Neural cell (in vitro differentiated cells): ENCODE measurements around the gene RGS17. TPM values are rescaled to one million over a fixed set of nuclear protein-coding genes. Genes with fewer than 3 reads are reported as not detected.

Source experiments
- H2AFZ ChIP-seq: fragments of 200-600, 300-800 bp; sonication (generic), shearing (Covaris generic); 2 replicates; pipeline ENCODE4 v1.6.0; 2014; ENCODE audit warnings: low read depth, mild to moderate bottlenecking, antibody characterized with exemption, low read length, moderate library complexity
- H3F3A ChIP-seq: fragments of 200-600 bp; shearing (Covaris generic); 2 replicates; pipeline ENCODE4 v1.6.1; 2016; ENCODE audit warnings: mild to moderate bottlenecking, moderate library complexity, mixed read lengths, antibody characterized with exemption, low read length; ENCODE audit not compliant: insufficient read depth, poor library complexity, severe bottlenecking
- H3K27ac ChIP-seq: fragments of 200-600, 300-800 bp; sonication (generic), shearing (Covaris generic); 2 replicates; pipeline ENCODE4 v1.5.1; 2014; ENCODE audit warnings: mild to moderate bottlenecking, low read length, moderate library complexity
- H3K27me3 ChIP-seq: fragments of 300-800, 200-600 bp; sonication (generic), shearing (Covaris generic); 2 replicates; pipeline ENCODE4 v1.6.0; 2014; ENCODE audit warnings: mild to moderate bottlenecking, low read depth, low read length, moderate library complexity; ENCODE audit not compliant: insufficient read depth
- H3K36me3 ChIP-seq: fragments of 300-800, 200-600 bp; sonication (generic), shearing (Covaris generic); 2 replicates; pipeline ENCODE4 v1.5.1; 2014; ENCODE audit warnings: mild to moderate bottlenecking, antibody characterized with exemption, low read length, moderate library complexity; ENCODE audit not compliant: insufficient read depth
- H3K4me2 ChIP-seq: fragments of 300-800, 200-600 bp; sonication (generic), shearing (Covaris generic); 2 replicates; pipeline ENCODE4 v1.6.0; 2014; ENCODE audit warnings: mild to moderate bottlenecking, low read length
- H3K4me3 ChIP-seq: fragments of 300-800, 200-600 bp; sonication (generic), shearing (Covaris generic); 2 replicates; pipeline ENCODE4 v1.5.1; 2014; ENCODE audit warnings: mild to moderate bottlenecking, low read length, moderate library complexity
- H3K79me2 ChIP-seq: fragments of 200-600 bp; shearing (Covaris generic); replicated peaks from 2 replicates; pipeline ENCODE4 v1.6.0; 2014; ENCODE audit warnings: mild to moderate bottlenecking, low read length, moderate library complexity; ENCODE audit not compliant: insufficient read depth
- H3K9ac ChIP-seq: fragments of 300-800, 200-600 bp; sonication (generic), shearing (Covaris generic); 2 replicates; pipeline ENCODE4 v1.6.1; 2016; ENCODE audit warnings: mild to moderate bottlenecking, low read length, mixed read lengths
- H3K9me2 ChIP-seq: fragments of 200-600 bp; shearing (Covaris generic); 2 replicates; pipeline ENCODE4 v1.6.1; 2016; ENCODE audit warnings: mild to moderate bottlenecking, low read length, mixed read lengths; ENCODE audit not compliant: insufficient read depth
- H3K9me3 ChIP-seq: fragments of 200-600, 300-800 bp; sonication (generic), shearing (Covaris generic); 2 replicates; pipeline ENCODE4 v1.6.1; 2016; ENCODE audit warnings: mild to moderate bottlenecking, mixed run types, low read length, moderate library complexity, mixed read lengths
- H4K20me1 ChIP-seq: fragments of 200-600 bp; shearing (Covaris generic); 2 replicates; pipeline ENCODE4 v1.6.1; 2016; ENCODE audit warnings: mild to moderate bottlenecking, mixed run types; ENCODE audit not compliant: insufficient read depth
- EP300 ChIP-seq: fragments of 450-650 bp; conservative IDR thresholded peaks from 2 replicates; pipeline ENCODE4 v1.6.1; 2014; ENCODE audit warnings: antibody characterized with exemption, mild to moderate bottlenecking, moderate library complexity; ENCODE audit not compliant: poor library complexity, severe bottlenecking
- EZH2 ChIP-seq: fragments of 200-600, 300-800 bp; shearing (Covaris generic), sonication (generic); IDR thresholded peaks from 2 replicates; pipeline ENCODE4 v1.6.1; 2014; ENCODE audit warnings: antibody characterized with exemption, low read length, borderline replicate concordance, mild to moderate bottlenecking; ENCODE audit not compliant: insufficient read depth, poor library complexity, severe bottlenecking
- MXI1 ChIP-seq: fragments of 450-650 bp; conservative IDR thresholded peaks from 2 replicates; pipeline ENCODE4 v1.6.1; 2014; ENCODE audit warnings: antibody characterized with exemption, mild to moderate bottlenecking; ENCODE audit not compliant: poor library complexity, severe bottlenecking
- POLR2AphosphoS5 ChIP-seq: IDR thresholded peaks from 2 replicates; pipeline ENCODE4 v1.6.1; 2012
- RAD21 ChIP-seq: fragments of 450-650 bp; conservative IDR thresholded peaks from 2 replicates; pipeline ENCODE4 v1.6.1; 2014; ENCODE audit warnings: antibody characterized with exemption, mild to moderate bottlenecking, moderate library complexity
- SMC3 ChIP-seq: fragments of 450-650 bp; conservative IDR thresholded peaks from 2 replicates; pipeline ENCODE4 v1.6.1; 2014; ENCODE audit warnings: antibody characterized with exemption, mild to moderate bottlenecking, moderate library complexity; ENCODE audit not compliant: poor library complexity
- TAF1 ChIP-seq: IDR thresholded peaks from 2 replicates; pipeline ENCODE4 v1.6.1; 2012; ENCODE audit warnings: low read depth
- polyA plus RNA-seq: library from polyadenylated mRNA; depleted of rRNA; stranded (reverse); fragments of >200 nt; gene quantifications from 2 replicates; pipeline ENCODE4 v1.2.3, GENCODE V29; 2014
- TF ChIP-seq, protein P1 (sequence below): IDR thresholded peaks from 2 replicates; pipeline ENCODE4 v1.6.1; 2012; ENCODE audit warnings: borderline replicate concordance
- TF ChIP-seq, protein P2 (sequence below): fragments of 450-650 bp; IDR thresholded peaks from 2 replicates; pipeline ENCODE4 v1.5.1; 2014; ENCODE audit warnings: antibody characterized with exemption, mild to moderate bottlenecking, moderate library complexity; ENCODE audit not compliant: poor library complexity, severe bottlenecking

Gene RGS17
- polyA plus RNA-seq, 1 donor from 2014 or later, result 44.9 TPM

DNA sequence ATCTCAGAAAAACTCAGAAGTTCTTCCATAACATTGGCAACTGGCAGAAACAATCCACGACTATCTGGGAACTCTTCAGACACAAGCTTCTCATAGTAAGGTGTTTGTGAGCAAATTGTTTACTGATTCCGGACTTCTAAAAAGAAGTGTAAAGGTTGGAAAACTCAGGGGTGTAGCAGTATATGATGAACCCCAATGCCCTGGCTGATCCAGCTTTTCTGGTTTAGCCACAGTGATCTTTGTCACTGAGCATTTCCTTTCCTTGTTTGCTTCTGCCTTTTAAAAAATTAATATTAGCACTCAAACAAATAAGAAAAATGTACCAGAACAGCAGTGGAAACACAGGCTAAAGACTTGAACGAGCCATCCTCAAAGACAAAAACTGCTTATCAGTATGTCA, 4.9 kb downstream of the RGS17 start:
- Histone ChIP-seq H2AFZ (no peak overlapping the region), H3K9me3 (no peaks in the 10 kb centered on the region), H3K79me2 (peaks cover 25% of the 10 kb centered on the region), H3K4me2 (no peak overlapping the region), H4K20me1 (no peaks in the 10 kb centered on the region), H3K27ac (no peak overlapping the region), H3K36me3 (no peaks in the 10 kb centered on the region), H3K9me2 (no peaks in the 10 kb centered on the region), H3K9ac (no peak overlapping the region), H3K27me3 (no peaks in the 10 kb centered on the region), H3K4me3 (no peak overlapping the region), H3F3A (no peaks in the 10 kb centered on the region)
- TF ChIP-seq, protein P1, sequence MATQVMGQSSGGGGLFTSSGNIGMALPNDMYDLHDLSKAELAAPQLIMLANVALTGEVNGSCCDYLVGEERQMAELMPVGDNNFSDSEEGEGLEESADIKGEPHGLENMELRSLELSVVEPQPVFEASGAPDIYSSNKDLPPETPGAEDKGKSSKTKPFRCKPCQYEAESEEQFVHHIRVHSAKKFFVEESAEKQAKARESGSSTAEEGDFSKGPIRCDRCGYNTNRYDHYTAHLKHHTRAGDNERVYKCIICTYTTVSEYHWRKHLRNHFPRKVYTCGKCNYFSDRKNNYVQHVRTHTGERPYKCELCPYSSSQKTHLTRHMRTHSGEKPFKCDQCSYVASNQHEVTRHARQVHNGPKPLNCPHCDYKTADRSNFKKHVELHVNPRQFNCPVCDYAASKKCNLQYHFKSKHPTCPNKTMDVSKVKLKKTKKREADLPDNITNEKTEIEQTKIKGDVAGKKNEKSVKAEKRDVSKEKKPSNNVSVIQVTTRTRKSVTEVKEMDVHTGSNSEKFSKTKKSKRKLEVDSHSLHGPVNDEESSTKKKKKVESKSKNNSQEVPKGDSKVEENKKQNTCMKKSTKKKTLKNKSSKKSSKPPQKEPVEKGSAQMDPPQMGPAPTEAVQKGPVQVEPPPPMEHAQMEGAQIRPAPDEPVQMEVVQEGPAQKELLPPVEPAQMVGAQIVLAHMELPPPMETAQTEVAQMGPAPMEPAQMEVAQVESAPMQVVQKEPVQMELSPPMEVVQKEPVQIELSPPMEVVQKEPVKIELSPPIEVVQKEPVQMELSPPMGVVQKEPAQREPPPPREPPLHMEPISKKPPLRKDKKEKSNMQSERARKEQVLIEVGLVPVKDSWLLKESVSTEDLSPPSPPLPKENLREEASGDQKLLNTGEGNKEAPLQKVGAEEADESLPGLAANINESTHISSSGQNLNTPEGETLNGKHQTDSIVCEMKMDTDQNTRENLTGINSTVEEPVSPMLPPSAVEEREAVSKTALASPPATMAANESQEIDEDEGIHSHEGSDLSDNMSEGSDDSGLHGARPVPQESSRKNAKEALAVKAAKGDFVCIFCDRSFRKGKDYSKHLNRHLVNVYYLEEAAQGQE, result no peak
- TF ChIP-seq POLR2AphosphoS5 (no peak), TAF1 (no peak), EP300 (no peak), RAD21 (no peak), EZH2 (no peak), SMC3 (no peak), MXI1 (no peak)
- TF ChIP-seq, protein P2, sequence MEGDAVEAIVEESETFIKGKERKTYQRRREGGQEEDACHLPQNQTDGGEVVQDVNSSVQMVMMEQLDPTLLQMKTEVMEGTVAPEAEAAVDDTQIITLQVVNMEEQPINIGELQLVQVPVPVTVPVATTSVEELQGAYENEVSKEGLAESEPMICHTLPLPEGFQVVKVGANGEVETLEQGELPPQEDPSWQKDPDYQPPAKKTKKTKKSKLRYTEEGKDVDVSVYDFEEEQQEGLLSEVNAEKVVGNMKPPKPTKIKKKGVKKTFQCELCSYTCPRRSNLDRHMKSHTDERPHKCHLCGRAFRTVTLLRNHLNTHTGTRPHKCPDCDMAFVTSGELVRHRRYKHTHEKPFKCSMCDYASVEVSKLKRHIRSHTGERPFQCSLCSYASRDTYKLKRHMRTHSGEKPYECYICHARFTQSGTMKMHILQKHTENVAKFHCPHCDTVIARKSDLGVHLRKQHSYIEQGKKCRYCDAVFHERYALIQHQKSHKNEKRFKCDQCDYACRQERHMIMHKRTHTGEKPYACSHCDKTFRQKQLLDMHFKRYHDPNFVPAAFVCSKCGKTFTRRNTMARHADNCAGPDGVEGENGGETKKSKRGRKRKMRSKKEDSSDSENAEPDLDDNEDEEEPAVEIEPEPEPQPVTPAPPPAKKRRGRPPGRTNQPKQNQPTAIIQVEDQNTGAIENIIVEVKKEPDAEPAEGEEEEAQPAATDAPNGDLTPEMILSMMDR, result no peak

DNA sequence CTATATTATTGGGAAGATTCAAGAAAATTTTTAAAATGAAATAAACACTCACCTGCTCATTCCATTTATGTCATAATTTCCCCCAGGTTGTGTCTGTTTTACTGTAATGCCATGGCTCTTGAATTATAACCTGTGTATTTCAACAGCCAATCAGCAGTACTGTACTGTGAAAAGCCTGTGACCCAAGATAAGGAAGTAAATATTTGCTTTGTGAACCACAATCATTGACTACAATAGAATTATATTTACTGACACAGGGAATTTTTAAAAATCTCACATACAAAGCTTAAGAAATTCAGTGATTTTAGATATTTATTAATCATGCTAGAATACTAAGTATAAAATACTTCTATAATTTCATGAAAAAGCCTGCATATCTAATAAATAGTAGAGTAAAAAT, 6.0 kb downstream of the RGS17 start:
- no peak for TF ChIP-seq RAD21
- no peak for TF ChIP-seq MXI1
- TF ChIP-seq TAF1, result no peak
- TF ChIP-seq SMC3, result no peak
- TF ChIP-seq POLR2AphosphoS5, result no peak
- TF ChIP-seq, protein P1, result no peak
- TF ChIP-seq, protein P2, result no peak
- no peak for TF ChIP-seq EP300
- TF ChIP-seq EZH2, result no peak
- H3K27ac ChIP-seq, result no peak overlapping the region
- H3K4me3 ChIP-seq, result no peak overlapping the region
- H3F3A ChIP-seq, result no peaks in the 10 kb centered on the region
- H3K36me3 ChIP-seq, result no peaks in the 10 kb centered on the region
- no peaks in the 10 kb centered on the region for H3K9me2 ChIP-seq
- H3K9me3 ChIP-seq, result no peaks in the 10 kb centered on the region
- H3K9ac ChIP-seq, result no peak overlapping the region
- no peaks in the 10 kb centered on the region for H4K20me1 ChIP-seq
- no peak overlapping the region for H3K4me2 ChIP-seq
- no peaks in the 10 kb centered on the region for H3K27me3 ChIP-seq
- peaks cover 25% of the 10 kb centered on the region for H3K79me2 ChIP-seq
- no peak overlapping the region for H2AFZ ChIP-seq
